ENCODE results near the gene CTCFL.

CTCFL gene

DNA sequence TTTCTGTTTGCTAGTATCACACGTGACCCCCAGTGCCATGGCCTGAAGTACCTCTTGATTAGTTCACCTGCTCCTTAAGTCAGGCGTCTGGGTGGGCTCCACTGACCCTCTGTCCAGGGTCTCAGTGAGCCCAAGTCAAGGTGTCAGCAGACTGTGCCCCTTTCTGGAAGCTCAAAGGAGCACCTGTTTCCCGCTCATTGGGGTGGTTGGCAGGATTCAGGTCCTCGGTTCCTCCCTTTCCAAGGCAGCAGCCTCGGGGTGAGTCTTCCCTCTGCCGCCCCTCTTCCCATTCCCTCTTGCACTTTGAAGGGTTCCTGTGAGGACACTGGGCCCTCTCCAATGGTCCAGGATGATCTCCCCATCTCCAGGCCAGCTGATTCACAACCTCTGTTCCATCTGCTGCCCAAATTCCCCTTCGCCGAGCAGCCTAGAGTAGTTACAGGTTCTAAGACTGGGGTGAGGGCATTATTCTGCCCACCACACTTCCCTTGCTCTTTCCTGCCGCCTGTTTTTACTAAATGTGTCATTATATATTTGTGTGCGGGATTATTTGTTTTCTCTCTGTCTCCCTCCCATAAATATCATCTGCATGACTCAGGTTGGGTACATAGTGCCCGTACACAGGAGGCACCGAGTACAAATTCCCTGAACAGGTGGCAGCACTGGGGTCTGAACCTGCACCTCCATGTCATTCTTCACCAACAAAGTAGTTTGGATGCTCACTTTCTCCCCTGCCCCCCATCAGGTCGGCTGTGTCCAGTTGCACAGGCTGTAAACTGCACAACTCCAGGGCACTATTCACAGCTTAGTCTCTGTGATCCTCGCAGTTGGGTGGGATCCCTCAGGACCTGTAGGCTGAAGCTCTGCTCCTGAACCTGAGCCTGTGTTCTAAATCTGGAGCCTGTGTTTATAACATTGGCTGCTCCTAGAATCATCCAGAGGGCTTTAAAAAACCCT is 75.3 kb downstream of the CTCFL start:
- Mint-ChIP-seq H3K36me3 (no peaks in the 10 kb centered on the region), H3K4me3 (no peak overlapping the region), H3K27me3 (no peaks in the 10 kb centered on the region), H3K9me3 (no peaks in the 10 kb centered on the region), H3K27ac (no peak overlapping the region), H3K4me1 (peaks cover 62% of the 10 kb centered on the region)
- no peak for ATAC-seq

DNA sequence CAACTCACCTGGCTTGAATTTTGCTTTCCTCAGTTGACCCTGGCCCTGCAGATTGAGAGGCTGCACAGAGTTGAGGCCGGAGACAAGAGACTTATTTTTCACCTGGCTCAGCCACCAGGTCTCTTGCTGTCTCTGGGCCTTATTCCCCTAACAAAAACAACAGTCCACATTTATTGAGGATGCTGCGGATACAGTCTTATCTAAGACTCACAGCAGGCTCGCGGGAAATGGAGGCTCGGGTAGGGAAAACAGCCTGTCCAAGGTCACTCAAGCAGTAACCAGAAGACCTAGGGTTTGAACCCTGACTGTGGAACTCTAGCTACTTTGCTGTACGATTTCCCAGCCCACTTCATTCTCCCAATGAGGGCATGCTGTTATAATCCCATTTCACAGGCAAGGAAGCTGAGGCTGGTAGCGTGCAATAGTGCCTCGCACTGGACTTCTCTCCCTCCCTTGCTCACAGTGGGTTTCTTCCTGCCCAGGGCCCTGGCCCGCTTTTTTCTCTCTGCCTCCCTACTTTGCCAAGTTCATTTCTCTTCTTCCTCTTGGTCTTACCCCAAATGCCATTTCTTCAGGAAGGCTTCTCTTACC is 76.1 kb downstream of the CTCFL start:
- Mint-ChIP-seq H3K27ac (no peak overlapping the region), H3K36me3 (no peaks in the 10 kb centered on the region), H3K27me3 (no peaks in the 10 kb centered on the region), H3K4me3 (no peak overlapping the region), H3K9me3 (no peaks in the 10 kb centered on the region), H3K4me1 (peaks cover 54% of the 10 kb centered on the region)
- ATAC-seq = no peak
